IPS-11a (cell line): Measurements from ENCODE around the gene UXS1.
"Not testable (repeated sequence)": the region's sequence is repeated elsewhere in the genome, so short reads cannot be mapped to it uniquely, and the experiment has no call there.

Experiments used
- H3K4me3 ChIP-seq: one replicate; pipeline ENCODE4 v1.5.1; 2013; ENCODE audit warnings: low read depth, low read length, control low read depth

Gene UXS1

GRCh38 chr2:106137731-106138521 is 56.2 kb downstream of the UXS1 start:
- H3K4me3 ChIP-seq = no peak overlapping the region

DNA sequence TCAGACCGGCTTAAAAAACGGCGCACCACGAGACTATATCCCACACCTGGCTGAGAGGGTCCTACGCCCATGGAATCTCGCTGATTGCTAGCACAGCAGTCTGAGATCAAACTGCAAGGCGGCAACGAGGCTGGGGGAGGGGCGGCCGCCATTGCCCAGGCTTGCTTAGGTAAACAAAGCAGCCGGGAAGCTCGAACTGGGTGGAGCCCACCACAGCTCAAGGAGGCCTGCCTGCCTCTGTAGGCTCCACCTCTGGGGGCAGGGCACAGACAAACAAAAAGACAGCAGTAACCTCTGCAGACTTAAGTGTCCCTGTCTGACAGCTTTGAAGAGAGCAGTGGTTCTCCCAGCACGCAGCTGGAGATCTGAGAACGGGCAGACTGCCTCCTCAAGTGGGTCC is 62.9 kb downstream of the UXS1 start:
- H3K4me3 ChIP-seq = not testable (repeated sequence)

DNA sequence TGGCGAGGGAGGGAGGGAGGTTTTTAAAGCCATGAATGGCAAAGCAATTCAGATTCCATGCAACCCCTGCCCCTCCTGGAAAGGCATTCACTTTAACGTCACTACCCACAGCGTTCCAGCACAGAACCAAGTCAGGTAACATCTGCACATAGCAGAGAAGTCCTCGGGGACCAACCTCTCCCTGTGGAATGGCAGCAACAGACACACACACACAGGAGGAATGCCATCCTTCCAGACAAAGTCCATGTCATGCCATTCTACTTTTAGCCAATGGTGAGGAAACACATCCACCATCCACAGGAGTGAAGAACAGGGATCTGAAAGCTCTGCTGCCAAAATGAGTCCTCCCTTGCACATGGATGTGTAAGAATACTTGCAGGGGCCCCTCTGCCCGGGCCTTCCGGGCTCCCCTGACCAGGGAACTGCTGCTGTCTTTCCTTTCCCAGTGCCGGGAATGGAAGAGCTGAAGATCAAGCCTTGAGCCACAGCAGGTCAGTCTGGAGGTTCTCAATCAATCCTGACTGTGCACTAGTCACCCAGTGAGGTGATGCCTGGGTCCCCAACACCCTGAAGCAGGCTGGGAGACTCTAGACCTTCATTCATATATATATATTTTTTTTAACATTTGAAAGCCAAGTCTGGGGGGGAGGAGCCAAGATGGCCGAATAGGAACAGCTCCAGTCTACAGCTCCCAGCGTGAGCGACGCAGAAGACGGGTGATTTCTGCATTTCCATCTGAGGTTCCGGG is 63.7 kb downstream of the UXS1 start:
- no peak overlapping the region for H3K4me3 ChIP-seq

GRCh38 chr2:106129592-106129991 is 64.5 kb downstream of the UXS1 start:
- H3K4me3 ChIP-seq = no peak overlapping the region

GRCh38 chr2:106129150-106129549 is 65.0 kb downstream of the UXS1 start:
- no peak overlapping the region for H3K4me3 ChIP-seq

DNA sequence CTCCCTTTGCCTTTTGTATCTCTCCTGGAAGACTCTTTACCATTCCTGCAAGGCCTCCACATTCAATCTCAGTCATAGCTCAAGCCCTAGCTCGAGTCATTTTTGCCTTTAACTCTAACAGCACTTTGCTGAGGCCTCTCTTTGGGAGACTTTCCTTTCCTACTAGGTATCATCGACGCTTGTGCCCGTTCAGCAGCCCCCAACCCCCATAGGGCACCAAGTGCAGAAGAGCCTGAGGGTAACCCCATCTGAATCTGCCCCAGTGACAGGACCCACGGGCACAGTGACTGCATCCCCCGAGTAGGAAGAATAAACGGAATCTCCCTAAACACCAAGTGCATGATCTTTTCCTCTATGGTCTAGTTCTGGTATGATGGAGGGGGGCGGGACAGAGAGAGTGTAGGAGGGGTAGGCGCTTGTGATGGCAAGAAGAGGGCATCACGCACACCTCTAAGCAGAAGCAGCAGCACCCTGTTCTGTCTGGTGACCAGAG is 66.3 kb downstream of the UXS1 start:
- H3K4me3 ChIP-seq = no peak overlapping the region

DNA sequence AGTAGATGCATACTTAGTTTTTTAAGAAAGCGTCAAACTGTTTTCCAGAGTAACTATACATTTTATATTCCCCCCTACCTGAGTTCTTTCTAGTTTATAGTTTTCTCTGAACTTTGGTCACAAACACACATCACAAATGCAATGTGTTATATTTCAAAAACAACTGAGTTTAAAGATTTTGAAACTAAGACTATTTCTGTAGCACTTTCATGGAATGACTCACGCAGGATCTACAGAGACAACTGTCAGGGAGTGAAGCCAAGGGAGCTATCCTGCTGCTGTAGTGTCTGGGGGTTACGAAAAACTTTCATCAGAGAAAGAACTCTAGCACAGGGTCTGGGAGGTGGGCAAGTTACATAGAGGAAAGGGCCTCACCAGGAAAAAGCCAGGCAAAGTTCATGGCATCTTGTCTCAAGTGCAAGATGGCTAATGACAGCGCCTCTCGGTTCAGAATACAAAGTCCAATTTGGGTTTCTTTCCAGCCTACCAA is 66.8 kb downstream of the UXS1 start:
- H3K4me3 ChIP-seq = no peak overlapping the region

GRCh38 chr2:106126705-106127281 is 67.3 kb downstream of the UXS1 start:
- H3K4me3 ChIP-seq = no peak overlapping the region

- H3K4me3 ChIP-seq = no peak overlapping the region
Measured at GRCh38 chr2:106126295-106126694, 67.8 kb downstream of the UXS1 start.

GRCh38 chr2:106124905-106125549 is 69.1 kb downstream of the UXS1 start:
- H3K4me3 ChIP-seq = no peak overlapping the region

GRCh38 chr2:106124106-106124756 is 69.9 kb downstream of the UXS1 start:
- H3K4me3 ChIP-seq = no peak overlapping the region

DNA sequence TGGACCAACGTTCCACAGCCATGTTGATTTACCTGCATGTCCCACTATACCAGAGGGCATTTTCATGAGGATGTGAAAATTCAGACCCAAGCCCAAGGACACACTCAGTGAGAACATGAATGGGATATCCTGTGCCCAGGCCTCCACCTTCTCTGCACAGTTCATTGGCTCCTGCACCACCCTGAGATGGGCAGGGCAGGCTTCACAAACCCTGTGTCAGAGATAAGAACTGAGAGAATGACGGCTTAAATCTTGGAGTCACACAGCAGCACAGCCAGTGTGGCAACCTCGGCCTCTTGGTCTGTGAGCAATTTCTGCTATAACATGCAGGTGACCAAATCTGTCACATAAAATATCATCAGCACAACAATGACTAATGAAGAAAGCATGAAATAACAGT is 71.9 kb downstream of the UXS1 start:
- H3K4me3 ChIP-seq = no peak overlapping the region

DNA sequence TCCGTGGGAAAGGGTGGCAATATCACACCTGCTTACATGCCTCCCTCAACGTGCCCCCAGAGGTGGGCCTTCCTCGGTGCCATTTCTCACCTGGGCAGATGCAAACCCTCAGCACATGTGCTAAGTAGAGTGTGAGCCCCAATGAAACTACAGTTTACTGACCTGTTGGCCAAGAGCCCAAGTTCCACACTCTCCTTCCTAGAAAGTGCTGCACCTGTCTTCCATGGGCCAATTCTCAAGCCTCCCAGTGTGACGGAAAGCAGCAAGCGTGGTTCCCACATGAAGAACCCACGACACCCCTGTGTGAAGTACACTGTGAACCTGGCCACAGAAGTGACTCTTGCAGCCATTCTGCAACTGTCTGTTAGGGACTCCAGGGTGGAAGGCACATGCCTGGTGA is 73.7 kb downstream of the UXS1 start:
- no peak overlapping the region for H3K4me3 ChIP-seq

- no peak overlapping the region for H3K4me3 ChIP-seq
Measured at GRCh38 chr2:106119074-106119473, 75.0 kb downstream of the UXS1 start.

DNA sequence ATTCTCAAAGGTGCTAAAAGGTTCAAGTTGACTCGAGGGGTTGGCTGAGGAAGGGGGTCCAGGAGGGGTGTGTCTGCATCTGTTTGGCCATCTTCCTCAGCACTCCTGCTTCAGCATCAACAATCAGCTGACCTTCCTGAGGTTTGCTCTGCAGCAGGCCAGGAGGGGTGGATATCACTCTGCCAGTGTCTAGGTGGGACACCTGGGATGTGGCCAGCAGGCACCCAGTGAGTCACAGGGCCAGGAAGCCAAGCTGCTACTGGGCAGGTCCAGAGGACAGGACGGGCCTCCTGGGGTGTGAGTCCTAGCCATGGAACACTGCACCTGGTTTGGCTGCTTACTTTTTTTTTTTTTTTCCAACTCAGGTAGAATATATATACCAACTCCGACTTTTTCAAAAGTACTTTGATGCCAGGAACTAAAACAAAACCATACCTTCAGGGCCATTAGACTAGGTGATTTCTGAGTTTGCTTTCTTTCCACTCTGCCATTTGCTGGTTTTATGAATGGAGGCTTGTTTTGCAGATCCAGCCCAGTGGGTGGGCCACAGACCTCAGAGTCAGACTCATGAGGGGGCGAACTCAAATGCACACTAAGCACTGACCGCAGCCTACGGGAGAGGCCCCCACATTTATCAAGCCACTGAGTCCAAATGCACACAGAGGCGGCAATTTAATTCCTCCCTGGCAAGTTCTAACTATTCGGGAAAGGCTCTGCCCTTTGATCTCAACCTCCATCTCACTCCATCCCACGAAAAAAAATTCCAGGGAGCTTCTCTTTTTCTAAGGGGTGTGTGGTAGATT is 76.0 kb downstream of the UXS1 start:
- no peak overlapping the region for H3K4me3 ChIP-seq

GRCh38 chr2:106117347-106117746 is 76.8 kb downstream of the UXS1 start:
- H3K4me3 ChIP-seq = no peak overlapping the region

DNA sequence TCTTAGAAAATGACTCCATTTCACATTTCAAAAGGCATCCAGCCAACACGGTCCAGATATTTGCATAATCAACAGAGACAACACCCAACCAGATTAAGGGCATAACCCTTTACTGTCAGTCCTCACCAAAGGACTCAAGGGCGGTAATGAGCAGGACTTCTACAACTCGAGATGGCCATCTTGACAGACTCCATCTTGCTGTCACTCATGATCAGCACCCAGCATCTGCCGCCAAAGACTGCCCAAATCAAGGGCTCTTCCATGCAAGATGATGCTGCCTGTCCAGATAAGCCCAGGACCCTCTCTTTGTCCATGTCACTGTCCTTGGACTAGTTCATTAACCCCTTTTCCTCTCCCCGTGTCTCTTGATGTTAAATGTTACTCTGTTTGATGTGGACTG is 77.9 kb downstream of the UXS1 start:
- no peak overlapping the region for H3K4me3 ChIP-seq

DNA sequence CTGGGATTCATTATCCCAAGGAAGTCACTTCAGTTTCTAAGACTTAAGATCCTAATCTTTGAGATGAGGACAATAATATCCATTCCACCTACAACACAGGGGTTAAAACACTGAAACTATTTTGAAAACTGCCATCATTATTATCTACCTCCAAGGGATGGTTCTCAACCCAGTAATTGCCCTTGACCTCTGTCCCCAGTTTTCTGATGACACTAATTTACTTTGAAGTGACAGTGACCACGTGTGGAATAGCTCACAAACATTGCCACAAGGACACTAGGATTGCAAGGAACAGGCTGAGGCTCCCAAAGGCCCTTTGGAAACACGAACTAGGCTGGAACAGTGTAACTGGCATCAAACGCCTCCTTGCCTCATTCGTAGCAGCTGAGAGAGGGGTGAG is 78.4 kb downstream of the UXS1 start:
- H3K4me3 ChIP-seq = no peak overlapping the region

DNA sequence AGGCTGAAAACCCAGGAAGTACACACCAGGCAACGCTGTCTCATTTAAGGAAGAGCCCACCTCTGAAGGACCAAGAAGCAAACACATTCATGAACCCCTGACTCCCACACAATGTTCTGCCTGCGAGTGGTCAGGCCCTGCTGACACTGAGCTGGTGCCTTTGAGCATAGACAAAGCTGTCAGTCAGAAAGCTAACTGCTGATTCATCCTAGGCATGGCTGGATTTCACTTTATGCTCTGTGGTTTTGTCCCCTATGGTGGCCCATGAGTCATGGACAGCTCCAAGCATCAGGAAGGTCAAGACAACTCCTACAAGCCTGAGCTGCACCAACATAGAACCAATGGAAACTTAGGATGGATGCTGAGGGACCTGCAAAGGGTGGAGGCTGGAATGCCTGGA is 78.9 kb downstream of the UXS1 start:
- no peak overlapping the region for H3K4me3 ChIP-seq

DNA sequence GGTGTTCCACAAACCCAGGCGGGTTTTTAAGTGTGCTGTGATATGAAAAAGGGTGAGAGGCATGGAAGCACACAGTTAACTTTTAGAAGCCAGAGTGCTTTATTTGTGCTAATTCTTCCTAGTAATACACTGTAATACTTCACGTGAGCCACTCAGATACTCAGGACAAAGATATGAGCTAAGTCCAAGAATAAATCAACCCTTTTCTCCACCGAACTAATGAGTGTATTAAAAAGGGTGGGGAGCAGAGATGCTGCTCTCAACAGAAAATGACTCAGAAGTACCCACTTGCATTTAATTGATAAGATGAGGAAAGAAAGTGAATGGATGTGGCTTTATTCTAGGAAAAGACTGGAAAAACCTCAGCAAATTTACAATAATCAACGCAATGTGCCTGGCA is 79.9 kb downstream of the UXS1 start:
- no peak overlapping the region for H3K4me3 ChIP-seq
